Activated CD4-positive, alpha-beta T cell treated with anti-CD3 and anti-CD28 coated beads, Interleukin-2, amount 50 U/mL, for 4 hours (primary cell): ENCODE data around the gene TRPM5.
"Not testable (repeated sequence)": the region's sequence is repeated elsewhere in the genome, so short reads cannot be mapped to it uniquely, and the experiment has no call there.

Source experiments
- DNase-seq, 2 experiments: peaks; one replicate each; pipeline ENCODE4 v3.0.0-alpha.2; 2020

TRPM5 gene, protein sequence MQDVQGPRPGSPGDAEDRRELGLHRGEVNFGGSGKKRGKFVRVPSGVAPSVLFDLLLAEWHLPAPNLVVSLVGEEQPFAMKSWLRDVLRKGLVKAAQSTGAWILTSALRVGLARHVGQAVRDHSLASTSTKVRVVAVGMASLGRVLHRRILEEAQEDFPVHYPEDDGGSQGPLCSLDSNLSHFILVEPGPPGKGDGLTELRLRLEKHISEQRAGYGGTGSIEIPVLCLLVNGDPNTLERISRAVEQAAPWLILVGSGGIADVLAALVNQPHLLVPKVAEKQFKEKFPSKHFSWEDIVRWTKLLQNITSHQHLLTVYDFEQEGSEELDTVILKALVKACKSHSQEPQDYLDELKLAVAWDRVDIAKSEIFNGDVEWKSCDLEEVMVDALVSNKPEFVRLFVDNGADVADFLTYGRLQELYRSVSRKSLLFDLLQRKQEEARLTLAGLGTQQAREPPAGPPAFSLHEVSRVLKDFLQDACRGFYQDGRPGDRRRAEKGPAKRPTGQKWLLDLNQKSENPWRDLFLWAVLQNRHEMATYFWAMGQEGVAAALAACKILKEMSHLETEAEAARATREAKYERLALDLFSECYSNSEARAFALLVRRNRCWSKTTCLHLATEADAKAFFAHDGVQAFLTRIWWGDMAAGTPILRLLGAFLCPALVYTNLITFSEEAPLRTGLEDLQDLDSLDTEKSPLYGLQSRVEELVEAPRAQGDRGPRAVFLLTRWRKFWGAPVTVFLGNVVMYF (N-terminal part only)

DNA sequence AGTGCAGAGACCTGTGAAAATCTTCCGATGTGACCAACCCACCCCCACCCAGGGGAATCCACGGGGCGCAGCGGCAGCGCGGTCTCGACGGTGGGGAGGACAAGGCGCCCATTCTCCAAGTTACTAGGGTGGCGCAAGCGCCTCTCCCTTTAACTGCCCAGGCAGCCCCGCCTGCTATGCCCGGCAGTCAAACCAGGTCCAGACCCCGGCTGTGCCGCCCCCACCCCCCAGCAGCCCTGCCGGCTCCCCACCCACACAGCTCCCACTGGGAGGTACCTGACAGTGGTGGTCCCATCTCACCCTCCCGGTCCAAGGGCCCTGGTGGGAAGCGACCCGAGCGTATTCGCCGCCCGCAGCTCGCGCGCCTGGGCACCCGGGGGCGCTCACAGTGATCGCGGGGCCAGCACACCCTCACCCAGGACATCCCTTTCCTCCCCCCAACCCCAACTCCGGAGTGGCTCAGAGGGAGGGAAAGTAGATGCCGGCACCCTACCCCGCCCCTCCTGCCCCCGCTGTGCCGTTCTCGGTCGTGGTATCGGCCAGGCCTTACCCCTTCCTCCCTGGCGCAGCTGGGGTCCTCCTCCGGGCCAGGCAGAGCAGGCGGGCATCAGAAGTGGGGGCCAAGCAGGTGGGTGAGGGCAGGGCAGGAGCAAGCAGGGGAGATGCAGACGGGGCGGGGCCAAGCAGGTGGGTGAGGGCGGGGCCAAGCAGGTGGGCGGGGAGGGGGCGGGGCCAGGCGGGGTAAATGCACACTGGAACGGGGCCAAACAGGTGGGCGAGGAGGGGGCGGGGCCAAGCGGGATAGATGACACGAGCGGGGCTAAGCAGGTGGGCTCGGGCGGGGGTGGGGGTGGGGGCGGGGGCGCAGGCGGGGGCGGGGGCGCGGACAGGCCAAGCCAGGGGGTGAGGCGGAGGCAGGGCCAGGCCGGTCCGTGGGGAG is at the start of gene TRPM5:
Gene TRPM5, minus strand, starts transcription at position 634 of the 940 bp plus-strand sequence. CDS start 21,478 bp downstream, outside the sequence.
- peak; percentile 85 to 87 for DNase-seq

DNA sequence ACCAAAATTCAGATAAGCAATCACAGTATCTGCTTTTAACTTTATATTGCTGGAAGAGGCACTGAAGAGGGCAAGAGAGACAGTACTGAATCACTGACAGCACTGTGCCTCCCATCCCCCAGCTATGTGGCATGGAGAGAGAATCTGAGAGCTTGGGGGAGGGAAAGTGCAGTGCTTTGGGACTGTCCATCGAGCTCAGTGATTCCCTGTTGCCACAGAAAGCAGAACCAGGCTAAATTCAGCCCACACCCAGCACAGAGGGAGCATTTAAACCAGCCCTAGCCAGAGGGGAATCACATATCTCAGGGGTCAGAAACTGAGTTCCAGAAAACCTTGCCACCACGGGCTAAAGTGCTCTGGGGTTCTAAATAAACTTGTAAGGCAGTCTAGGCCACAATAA is 44.8 kb upstream of the TRPM5 start:
- no peak for DNase-seq

DNA sequence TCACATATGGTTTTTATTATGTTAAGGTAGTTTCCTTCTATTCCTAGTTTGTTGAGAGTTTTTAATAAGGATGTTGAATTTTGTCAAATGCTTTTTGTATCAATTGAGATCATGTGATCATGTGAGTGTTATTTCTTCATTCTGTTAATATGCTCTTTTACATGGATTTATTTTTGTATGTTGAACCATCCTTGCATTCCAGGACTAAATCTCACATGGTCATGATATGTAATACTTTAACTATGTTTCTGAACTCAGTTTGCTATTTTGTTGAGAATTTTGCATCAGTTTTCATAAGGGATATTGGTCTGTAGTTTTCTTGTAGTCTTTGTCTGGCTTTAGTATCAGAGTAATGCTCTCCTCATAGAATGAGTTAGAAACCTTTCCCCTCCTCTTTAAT is 43.7 kb upstream of the TRPM5 start:
- DNase-seq = no peak

DNA sequence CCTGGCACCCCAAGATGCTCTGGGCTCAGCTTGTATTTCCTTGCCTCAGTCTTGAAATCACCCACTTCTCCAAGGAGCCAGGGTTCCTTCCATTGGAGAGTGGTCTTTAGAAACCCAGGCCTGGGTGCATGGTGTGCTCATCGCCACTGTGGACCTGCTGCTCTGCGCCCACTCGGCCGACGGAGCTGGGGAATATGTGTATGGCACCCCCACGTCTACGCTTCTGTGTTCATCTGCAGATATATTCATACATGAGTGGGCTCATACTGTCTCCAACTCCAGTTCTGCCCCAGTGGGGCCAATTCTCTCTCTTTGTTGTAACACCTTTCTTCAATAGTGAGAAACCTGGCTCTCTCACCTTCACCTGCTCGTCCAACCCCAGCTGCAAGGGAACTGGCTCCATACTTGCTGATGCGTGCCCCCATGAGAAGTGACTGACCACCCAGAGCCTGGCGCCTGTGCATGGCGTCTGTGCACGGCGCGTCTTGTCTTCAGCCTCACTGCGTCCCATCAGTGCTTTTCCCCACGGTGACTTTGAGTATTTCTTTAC is 40.3 kb upstream of the TRPM5 start:
- no peak for DNase-seq

DNA sequence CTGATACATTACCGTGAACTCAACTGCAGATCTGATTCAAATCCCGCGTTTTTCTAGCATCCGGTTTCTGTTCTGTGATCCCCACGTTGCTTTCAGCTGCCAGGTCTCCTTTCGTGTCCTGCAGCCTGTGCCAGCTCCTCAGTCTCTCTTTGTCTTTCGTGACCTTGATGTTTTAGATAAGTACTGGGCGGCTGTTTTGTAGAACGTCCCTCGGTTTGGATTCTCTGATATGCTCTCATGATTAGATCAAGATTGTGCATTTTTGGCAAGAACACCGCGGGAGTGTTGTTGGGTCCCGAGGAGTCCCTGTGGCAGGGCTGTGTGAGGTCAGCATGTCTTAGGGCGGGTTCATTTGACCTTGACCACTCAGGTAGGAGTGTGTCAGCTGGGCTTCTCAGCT is 39.1 kb upstream of the TRPM5 start:
- DNase-seq = no peak

DNA sequence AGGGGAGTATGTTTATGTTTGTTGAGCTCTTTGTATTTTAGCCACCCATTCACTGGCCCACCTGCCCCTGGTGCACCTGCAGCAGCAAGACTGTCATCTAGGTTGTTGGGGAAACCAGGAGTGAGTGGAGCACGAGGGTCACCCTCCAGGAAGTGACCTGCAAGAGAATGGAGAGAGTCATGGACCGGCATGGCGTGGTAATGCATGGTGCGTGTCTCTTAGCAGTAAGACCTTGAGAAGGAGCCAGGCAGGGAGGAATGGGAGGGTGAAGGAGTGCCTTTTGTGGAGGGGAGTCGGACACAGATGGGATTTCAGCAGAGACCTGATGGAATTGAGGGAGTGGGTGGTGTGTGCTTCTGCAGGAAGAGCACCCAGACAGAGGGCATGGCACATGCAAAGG is 38.4 kb upstream of the TRPM5 start:
- no peak for DNase-seq

DNA sequence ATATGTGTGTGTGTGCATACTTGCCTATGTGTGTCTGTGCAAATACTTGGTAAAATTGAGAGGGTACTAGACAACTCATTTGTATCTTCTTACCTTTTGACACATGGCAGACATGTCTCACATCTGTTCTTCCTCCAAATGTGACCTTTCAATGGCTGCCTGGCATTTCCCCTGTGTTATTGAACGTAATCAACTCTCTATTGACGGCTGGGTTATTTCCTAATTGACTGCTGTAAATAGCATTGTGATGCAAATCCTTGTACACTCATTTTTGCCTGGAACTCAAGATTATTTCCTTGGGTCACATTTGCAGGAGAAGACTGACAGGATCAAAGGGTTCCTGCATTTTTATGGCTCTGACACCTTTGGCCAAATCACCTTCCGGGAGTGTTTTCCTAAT is 37.9 kb upstream of the TRPM5 start:
- DNase-seq = no peak

DNA sequence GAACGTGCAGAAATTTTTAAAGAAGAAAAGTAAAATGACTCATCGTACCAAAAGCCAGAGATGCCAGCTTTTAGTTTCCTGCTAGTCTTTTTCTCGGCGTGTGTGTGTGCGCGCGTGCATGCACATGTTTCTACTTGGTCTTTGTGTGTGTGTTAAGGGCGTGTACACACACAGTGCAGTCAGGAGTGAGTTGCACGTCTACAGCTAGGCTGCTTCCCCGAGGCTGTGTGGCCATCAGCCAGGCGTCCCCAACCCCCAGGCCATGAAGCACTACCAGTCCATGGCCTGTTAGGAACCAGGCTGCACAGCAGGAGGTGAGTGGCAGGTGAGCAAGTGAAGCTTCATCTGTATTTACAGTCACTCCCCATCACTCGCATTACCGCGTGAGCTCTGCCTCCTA is 36.9 kb upstream of the TRPM5 start:
- DNase-seq = no peak

DNA sequence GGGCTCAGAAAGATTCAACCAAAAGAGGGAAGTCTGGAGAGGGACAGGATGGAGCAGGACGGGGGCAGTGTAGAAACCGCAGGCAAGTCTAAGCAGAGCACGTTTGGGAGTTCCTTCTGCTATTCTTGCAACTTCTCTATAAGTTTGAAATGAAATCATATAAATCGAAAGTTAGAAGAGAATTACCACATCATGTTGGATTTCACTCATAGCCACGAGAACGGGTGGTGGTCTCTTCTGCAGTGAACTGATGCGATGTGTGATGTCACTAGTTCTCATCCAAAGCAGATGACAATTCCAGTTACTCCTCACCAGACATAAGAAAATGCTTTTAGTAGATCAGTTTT is 36.5 kb upstream of the TRPM5 start:
- DNase-seq = no peak

DNA sequence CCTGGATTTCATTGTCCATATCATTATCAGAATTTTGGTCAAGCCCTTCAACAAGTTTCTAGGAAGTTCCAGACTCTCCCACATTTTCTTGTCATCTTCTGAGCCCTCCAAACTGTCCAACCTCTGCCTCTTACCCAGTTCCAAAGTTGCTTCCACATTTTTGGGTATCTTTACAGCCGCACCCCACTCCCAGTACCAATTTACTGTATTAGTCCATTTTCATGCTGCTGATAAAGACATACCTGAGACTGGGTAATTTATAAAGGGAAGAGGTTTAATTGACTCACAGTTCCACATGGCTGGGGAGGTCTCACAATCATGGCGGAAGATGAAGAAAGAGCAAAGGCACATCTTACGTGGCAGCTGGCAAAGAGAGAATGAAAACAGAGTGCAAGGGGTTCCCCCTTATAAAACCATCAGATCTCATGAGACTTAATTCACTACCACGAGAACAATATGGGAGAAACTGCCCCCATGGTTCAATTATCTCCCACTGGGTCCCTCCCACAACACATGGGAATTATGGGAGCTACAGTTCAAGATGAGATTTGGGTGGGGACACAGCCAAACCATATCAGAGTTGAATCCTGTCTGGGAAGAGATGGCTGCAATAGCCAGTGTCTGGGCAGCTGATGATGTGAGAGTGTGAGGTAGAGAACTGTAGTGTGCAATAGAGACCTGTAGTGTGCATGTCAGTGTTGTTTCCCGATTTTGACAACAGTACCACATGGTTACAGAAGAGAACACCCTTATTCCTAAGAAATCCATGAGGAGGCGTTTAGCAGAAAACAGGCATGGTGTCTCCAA is 36.0 kb upstream of the TRPM5 start:
- DNase-seq = not testable (repeated sequence)

DNA sequence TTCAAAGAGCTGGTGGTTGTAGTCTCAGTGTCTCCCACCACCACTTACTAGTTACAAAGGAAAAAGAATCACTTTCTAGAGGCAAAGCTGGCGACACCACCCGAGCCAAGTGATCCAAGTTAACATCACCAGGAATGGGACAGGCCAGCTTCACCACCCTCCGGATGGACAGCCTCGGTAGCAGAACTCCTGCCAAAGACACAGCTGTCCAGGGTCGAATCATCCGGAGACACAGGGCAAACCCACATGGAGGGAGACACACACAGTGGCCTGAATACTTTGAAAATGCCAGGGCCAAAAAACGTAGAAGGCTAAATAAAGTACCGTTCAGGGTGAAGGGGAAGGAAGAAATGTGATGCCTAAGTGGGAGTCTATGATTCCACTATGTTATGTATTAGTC is 33.6 kb upstream of the TRPM5 start:
- no peak for DNase-seq

DNA sequence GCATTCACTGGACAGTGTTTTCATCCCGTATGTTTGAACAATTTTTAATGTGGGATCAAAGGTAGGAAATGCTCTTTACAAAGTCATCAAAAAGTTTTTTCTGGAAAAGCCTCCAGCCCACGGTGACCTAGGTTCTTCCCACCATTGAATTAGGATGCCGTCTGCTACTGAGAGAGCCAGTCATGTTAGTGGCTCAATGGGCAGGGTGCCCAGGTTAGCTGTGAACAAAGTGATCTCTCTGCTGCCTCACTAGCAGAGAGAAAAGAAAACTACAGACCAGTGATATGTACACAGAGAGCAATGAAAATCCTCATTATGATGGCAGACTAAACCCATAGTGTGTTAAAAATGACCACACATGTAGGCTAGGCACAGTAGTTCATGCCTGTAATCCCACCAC is 32.9 kb upstream of the TRPM5 start:
- DNase-seq = no peak

DNA sequence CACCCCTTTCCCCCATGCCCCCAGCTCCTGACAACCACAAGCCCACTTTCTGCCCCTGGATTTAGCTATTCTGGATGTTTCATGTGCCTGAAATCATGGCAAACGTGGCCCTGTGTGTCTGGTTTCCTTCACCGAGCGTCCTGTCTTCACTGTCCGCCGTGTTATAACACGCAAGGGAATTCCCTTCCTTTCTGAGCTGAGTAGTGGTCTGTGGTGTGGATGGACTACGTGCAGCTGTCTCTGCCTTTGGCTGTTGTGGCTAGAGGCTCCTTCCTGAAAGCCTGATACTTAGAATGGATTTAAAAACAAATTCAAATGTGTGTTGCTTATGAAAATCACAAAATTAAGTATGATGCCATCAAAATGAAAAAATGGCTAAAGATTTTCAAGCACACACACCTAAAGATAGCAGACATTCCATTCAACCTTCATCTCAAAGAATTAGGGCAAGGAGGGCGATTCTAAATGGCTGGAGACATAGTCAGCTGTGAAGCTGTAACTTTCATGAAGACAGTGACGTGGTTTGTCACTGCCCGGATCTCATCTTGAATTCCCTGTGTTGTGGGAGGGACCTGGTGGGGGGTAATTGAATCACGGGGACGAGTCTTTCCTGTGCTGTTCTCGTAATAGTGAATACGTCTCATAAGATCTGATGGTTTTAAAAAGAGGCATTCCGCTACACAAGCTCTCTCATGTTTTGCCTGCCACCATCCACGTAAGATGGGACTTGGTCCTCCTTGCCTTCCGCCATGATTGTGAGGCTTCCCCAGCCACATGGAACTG is 31.0 kb upstream of the TRPM5 start:
- DNase-seq = no peak

DNA sequence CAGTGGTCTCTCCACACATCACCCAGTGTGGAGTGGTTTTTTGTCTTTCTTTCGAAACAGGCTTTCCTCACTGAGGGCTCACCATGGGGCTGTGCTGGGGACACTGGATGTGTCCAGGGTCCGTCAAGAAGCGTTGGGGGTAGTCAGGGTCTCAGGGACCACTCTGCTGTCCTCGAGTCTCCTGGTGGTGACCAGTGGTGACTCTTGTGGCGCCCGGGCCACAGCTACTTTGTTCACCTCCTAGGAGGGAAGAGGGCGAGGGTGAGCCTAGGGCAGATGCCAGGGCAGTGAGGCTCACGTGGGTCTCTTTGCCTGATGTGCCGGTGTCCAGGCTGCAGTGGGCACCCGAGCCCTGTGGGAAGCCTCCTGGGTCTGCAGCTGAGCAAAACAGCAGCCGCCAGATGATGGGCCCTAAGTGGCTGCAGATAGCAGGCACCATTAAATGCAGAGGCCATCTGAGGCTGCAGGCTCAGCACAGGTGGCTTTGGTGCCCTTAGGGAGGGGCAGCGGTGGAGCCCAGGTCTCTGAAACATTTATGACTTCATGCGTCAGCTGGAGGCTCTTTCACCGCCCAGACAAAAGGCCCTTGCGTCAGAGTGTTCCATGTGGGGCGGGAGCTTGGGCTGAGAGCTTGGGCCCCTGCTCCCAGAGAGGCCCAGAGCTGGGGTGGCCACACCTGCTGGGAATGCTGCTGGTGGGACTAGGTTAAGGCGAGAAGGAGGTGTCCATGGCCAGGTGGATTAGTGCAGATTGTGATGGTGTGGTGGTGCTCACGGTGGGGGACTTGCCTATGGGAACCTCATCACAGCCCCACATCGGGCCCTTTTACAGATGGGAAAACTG is 30.0 kb upstream of the TRPM5 start:
- no peak for DNase-seq

DNA sequence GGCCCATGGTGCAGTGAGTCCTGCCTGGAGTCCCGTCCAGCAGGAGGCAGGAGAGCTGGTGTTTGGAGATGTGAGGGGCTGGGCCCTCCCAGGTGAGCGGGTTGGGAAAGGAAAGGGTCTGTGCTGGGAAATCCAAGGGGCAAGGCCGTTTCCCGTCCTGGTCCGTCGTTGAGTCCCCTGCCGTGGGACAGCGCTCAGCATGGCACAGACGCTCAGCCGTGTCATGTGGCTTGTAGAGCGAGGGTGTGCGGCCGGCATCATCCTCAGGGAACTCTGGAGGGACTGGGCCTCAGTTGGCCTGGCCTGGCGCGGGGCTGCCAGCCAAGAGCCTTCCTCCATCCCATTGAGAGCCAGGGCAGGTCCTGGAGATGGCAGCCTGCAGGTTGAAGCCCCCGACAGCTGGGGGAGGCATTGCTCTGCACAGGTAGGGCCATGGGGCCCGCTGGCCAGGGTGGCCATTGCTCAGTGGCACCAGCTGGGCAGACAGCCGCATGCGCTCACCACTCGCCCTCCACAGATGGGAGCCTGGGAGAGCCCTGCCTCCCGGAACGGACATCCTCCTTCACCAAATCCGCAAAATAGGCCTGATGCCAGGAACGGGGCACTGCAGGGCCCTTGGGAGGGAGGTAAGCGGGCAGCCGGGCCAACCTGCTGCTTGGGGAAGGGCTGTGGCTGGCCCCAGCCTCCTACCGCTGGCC is 29.2 kb upstream of the TRPM5 start:
- no peak for DNase-seq

DNA sequence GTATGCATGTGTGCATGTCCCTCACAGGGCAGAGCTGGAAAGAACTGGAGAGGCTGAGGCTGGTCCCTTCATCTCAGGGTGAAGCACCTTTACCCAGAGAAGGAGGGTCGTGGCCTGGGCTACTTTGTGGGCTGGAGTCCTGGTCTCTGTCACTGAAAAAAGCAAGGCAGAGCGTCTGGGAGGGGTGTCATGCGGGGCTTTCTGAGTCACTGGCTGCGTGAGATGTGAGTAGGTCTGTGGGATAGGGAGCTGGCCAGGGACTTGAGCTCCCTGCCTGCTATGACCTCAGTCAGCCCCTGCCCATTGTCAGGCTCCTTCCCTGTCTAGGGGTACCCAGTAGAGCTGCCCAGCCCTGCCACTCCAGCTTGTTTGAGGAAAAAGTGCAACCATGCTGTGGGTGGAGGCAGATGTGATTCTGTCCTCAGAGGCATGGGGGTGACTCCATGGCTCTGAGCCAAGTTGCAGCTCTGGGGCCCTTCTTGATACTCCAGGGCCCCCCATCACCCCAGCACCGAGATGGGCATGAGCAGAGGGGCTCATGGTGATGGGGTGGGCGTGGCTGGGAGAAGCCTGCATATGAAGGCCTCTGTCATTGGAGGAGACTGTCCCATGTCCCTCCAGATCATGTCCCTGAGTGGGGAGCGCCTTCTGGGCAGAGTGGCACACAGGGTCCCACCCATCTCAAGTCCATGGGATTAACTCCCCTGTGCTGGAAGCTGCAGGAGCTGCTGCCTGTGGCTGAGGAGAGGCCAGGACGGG is 28.3 kb upstream of the TRPM5 start:
- no peak for DNase-seq

DNA sequence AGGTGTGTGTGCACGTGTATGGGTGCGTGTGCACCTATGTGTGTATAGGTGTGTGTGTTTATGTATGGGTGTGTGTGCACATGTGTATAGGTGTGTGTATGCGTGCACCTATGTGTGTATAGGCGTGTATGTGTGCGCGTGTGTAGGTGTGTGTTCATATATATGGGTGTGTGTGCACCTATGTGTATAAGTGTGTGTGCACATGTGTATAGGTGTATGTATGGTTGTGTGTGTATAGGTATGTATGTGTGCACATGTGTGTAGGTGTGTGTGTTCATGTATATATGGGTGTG is 27.4 kb upstream of the TRPM5 start:
- no peak for DNase-seq

DNA sequence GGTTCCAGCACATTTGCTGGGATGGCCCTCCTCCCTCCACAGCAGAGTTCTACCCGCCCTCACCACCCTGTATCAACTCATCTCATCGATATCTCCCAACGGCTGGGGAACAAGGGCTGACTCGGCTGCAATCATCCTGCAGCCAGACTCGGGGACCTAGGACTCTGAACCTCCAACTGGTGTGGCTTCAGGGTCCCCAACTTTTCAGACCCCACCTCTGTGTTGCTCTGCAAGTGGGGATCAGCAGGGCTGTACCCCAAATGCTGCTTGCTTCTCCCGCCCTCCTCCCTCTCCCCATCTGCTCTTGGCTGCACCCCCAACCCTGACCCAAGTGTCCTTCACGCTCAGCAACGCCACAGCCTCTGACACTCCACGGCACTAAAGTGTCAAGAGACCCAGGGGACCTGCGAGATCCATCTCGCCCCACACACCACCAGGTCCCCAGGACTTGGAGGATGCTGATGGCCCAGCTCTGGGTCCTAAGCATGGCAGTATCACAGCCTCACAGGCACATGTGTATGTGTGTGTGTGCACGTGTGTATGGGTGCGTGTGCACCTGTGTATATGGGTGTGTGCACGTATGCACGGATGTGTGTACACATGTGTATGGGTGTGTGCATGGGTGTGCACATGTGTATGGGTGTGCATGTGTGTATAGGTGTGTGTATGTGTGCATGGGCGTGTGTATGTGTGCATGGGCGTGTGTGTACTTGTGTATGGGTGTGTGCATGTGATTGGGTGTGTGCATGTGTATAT is 26.9 kb upstream of the TRPM5 start:
- DNase-seq = no peak
